IPS-NIHi7 (cell line): ENCODE results near the gene RSPO3.
"Not testable (repeated sequence)": the region's sequence is repeated elsewhere in the genome, so short reads cannot be mapped to it uniquely, and the experiment has no call there.

ENCODE experiments used
- DNase-seq: peaks from one replicate; pipeline ENCODE4 v3.0.0; 2012; ENCODE audit warnings: mixed read lengths; ENCODE audit errors: extremely low spot score

The RSPO3 gene

DNA sequence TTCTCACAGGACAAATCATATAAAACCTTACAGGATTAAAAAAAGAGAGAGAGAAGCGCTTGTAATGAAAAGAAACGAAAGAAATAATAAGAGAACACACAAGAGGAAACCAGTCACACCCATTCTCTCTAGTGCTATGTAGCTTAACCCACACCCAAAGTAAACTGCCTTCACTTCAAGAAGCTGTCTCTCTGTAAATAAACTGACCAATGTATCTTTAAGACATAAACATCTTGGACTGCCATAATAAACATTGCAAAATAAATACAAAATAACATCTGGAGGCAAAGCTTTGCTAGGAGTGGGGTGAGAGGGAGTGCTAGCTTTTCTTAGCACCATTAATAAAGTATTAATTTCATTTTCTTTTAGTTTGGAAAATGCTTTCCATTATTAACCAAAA, 86.6 kb downstream of the RSPO3 start:
- DNase-seq: no peak

DNA sequence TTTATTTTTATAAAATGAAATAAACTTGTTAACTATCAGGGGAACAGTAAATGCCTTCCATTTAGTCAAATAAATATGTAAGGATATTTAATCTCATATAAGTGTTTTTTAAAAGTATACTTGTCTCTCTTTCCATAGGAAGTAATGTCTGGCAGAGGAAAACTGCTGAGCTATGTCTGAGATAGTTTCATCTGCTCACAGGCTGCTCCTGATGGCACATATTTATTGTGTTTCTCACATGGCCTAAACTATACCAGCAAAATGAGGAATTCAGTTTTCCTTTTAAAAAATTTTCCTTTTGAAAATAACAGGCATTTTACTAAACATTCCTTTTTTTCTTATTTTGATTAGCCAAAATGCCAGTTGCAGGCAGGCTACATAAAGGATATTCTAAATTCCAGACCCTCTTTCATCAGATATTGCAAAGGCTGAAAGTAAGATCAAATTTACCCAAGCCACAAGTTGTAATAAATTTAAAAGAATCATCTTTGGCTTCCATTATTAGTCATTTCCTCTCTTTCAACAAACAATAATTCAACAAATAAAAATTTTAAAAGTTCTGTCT, 88.1 kb downstream of the RSPO3 start:
- DNase-seq: no peak

DNA sequence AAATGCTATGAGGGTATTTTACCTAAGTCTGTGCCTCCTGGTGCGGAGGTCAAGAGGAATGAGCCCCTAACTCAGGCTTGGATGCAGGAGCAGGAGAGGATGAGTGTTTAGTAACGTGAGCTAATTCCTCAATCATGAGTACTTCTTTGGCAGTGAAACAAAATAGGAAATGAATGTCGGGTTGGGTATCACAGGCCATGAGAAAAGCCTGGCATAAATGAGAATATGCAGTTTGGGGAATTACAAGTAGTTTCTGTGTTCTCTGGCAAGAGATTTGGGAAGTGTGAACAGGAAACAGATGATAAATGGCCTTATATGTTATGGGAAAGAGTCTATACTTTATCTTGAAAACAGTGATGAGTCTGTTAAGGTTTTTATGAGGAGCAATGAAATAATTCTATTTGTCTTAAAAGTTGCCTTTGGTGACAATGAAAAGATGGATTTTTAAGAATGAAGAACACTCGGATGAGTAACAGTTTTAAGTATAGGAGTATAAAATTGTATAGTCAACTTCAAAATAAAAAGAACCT, 89.2 kb downstream of the RSPO3 start:
- DNase-seq: no peak

DNA sequence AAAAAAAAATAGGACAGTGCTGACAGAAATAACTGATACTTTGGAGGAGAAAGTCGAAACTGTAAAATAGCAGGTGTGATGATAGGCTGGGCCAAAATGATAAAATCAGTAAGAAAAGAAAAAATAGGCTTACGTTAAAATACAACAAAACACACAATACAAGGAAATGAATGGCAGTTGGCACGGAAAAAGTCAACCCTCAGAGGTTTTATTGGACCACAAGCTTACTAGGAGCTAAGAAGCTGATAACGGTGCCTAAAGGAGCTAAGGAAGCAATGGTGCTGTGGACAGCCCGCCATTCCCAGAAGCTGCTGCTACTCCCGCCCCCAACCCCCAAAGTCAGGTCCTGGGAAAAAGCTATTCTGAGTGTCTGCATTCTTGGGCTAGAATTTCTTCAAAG, 92.3 kb downstream of the RSPO3 start:
- DNase-seq: no peak

DNA sequence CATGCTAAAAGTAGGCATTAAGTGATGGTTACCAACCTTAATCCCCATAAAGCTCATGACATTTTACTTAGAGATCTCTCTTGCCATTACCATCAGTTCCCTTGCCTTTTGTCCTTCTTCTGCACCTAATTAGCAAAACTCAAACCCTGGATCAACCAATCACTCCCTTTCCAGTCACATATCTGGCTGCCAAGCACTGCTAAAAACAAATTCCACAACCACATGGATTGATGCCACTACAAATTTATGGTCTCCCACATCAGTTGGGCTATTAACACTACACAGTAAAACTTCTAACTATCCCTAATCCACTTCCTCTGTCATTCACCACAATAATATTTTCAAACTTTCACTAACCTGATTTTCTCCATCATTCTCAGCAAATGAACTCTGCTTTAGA, 93.9 kb downstream of the RSPO3 start:
- DNase-seq: no peak

DNA sequence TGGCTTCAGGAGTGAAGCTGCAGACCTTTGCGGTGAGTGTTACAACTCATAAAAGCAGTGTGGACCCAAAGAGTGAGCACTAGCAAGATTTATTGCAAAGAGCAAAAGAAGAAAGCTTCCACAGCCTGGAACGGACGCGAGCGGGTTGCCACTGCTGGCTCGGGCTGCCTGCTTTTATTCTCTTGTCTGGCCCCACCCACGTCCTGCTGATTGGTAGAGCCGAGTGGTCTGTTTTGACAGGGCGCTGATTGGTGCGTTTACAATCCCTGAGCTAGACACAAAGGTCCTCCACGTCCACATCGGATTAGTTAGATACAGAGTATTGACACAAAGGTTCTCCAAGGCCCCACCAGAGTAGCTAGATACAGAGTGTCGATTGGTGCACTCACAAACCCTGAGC, 95.6 kb downstream of the RSPO3 start:
- DNase-seq: not testable (repeated sequence)

DNA sequence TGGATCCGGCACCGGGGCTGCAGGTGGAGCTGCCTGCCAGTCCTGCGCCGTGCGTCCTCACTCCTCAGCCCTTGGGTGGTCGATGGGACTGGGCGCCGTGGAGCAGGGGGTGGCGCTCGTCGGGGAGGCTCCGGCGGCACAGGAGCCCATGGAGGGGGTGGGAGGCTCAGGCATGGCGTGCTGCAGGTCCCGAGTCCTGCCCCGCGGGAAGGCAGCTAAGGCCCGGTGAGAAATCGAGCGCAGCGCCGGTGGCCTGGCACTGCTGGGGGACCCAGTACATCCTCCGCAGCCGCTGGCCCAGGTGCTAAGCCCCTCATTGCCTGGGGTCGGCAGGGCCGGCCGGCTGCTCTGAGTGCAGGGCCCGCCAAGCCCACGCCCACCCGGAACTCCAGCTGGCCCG, 96.1 kb downstream of the RSPO3 start:
- not testable (repeated sequence) for DNase-seq

DNA sequence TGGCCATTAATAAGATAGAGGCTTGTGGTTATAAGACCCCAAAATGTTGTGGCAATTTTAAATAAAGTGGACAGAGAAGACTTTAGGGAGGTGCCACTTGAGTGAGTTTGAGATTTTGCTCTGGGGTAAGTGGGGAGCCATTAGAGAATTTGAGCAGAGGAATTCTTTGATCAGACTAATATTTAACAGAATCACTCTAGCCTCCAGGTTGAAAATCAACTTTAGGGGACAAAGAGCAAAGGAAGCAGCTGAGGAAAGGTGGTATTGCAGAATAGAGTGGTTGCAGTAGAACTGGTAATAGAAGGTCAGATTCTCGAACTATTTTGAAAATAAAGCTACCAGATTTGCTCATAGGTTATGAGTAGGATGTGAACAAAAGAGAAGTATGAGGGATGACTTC, 97.5 kb downstream of the RSPO3 start:
- DNase-seq: no peak

DNA sequence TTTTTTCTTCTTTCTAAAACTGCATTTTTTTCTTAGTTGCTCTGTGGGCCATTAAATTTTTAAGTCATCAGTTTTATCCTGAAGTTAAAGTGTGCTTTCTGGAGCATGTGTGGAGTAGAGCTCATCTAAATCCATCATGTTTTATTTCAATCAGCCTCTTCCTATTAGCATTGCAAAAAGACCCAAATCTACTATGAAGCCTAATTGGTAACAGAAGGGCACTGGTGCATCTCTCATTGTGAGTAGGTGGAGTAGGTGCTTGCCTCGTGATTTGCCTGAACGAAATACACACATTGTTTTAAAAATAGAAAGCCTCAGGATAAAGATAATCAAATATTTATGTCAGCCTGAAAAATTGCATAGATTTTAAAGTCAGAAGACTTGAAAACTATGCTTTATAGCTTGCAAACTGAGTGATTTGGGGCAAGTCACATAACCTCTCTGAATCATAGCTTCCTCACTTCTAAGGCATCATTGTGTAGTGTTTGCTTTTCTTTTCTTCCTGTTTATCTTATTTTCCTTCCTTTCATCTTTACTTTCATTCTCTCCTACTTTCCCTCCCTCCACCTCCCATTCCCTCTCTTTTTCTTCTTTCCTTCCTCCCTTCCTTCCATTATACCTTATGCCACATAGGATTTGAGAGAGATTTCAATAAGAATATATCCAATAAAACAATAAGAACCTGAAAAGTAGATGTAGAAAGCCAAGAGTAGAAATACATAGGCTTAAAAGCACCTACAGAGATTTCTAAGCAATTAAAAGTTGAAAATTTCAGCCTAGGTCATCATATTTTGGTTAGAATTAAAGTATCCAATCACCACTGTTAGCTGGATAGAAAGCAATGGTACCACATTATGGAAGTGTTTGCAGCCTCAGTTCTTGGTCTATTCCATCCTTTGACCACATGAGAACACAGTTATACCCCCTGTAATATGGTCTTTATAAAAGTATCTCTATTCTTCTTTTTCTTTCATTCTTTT, 98.6 kb downstream of the RSPO3 start:
- DNase-seq: no peak

DNA sequence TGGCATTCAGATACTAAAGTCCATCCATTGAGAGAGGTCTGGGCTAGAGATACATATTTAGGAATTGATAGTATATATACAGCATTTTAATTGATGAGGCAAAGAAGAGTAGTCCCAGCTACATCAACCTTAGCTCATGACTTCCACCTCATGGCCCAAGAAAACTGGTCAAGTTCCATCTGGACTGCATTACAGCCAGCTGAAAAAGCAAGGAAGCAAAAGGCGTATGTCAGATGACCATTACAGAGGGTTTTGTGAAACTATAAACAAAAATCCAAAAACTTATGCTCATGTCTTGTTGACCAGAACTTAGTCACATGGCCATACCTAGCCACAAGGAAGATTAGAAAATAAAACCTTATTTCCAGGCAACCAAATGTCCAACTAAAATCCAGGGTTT, 101.4 kb downstream of the RSPO3 start:
- no peak for DNase-seq

DNA sequence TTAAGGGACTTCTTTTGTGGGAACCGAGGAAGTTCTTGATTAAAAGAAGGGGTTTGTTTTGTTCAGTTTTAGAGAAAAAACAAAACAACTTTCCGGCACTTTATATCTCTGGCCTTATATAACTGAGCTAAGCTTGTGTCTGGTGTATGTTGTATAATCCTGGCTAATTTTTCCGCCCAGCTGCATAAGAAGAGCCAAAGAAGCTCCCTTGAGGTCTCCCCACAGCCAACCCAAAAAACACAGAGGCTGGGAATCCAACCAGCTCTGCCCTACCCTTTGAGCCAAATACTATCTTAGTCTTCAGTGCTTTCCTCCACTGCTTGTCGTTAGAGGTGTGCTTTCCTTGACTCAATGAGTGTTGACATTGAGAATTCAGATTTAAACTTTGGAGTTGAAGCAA, 102.7 kb downstream of the RSPO3 start:
- DNase-seq: no peak

DNA sequence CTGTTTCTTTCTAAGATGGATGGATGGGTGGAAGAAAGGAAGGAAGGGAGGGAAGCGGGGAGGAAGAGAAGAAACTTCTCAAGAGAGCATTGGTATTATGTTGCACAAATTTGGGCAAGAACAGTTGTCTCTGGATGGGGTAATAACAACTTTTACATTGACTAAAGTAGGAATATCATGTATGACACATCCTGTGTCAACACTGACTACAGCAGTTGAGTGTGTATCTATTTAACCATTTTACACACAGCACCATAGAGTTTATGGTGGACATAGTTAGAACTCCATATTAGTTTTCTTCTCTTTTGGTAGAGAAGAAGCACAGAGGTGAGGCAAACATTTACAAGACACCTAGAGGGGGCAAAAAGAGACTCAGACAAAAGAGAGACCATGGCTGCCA, 103.9 kb downstream of the RSPO3 start:
- DNase-seq: no peak

DNA sequence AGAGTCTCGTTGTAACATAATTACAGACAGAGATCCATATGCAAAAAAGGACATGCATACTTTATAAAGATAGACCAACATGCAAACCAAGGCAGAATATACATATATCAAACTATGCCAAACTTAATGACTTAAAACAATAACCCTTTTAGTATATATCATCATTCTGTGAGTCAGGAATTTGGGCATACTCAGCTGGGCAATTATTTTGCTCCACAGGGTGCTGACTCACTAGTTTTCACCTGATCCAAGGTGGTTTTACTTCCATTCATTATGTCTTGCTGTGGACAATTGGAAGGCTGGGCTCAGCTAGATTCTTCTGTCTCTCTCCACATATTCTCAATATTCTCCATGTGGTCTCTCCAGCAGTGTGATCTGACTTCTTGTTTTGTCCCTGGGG, 107.0 kb downstream of the RSPO3 start:
- no peak for DNase-seq

DNA sequence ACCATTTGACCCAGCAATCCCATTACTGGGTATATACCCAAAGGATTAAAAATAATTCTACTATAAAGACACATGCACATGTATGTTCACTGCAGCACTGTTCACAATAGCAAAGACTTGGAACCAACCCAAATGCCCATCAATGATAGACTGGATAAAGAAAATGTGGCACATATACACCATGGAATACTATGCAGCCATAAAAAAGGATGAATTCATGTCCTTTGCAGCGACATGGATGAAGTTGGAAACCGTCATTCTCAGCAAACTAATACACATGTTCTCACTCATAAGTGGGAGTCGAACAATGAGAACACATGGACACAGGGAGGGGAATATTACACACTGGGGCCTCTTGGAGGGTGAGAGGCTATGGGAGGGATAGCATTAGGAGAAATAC, 115.3 kb downstream of the RSPO3 start:
- not testable (repeated sequence) for DNase-seq

DNA sequence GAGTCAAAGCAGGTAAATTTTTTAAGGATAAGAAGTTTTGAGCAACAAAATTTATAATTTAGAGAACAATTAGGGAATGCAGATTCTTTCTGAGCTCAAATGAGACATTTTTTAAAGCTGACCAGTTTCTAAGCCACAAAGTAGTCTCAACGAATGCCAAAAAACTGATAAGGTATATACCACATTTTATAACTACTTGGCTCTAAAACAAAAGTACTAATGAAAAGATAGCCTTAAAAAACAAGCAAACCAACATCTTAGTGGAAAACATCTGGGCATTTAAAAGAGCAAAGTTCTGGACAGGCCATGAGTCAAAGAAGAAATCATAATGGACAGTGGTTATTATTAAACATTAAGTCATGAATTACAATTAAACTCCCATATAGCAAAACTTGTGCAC, 125.0 kb downstream of the RSPO3 start:
- DNase-seq: no peak
